HepG2 (cell line): ENCODE measurements around the gene PDP2. TPM values are rescaled to one million over a fixed set of nuclear protein-coding genes. Genes with fewer than 3 reads are reported as not detected.

ENCODE experiments used
- ATAC-seq: fragments of 200-7000 bp; cut with Tn5 transposase; 3 replicates; pipeline ENCODE4 v1.9.1; 2020; ENCODE audit warnings: mild to moderate bottlenecking, moderate library complexity
- BruUV-seq: library from RNA; stranded (reverse); fragments of 400-500 nt; replicated peaks from 2 replicates; lab custom pipeline; 2021; lab: Mats Ljungman, UMichigan
- CTCF ChIA-PET: fragments of 300-600 bp; formaldehyde crosslinking; extraction: SDS; loops from one replicate; lab custom pipeline; 2021; ENCODE audit warnings: low total read pairs, inconsistent platforms, low intra/inter-chr PET ratio; lab: Yijun Ruan, JAX
- POLR2A ChIA-PET: fragments of 350-600 bp; sonication (Branson Sonifier 250); formaldehyde crosslinking; loops from one replicate; lab custom pipeline; 2020; ENCODE audit warnings: antibody characterized with exemption, inconsistent platforms; lab: Yijun Ruan, JAX
- DNase-seq: peaks from one replicate; pipeline ENCODE4 v3.0.0-alpha.2; 2015; ENCODE audit warnings: low spot score
- FAIRE-seq: peaks from 3 replicates; lab custom pipeline; 2011; peaks lifted over from hg19 to GRCh38; lab: Jason Lieb, UNC
- H2AFZ ChIP-seq: one replicate; pipeline ENCODE4 v1.6.1; 2011; ENCODE audit warnings: low read length, inconsistent platforms
- H3K27ac ChIP-seq: fragments of 300-600 bp; 3 replicates; pipeline ENCODE4 v1.8.0; 2011; ENCODE audit warnings: mixed run types, mild to moderate bottlenecking, mixed read lengths, low read length, inconsistent platforms; ENCODE audit not compliant: insufficient read depth; ENCODE audit errors: extremely low read length
- H3K27me3 ChIP-seq, 2 experiments: fragments of 200-600 bp in 1 of 2; 2 replicates in 1 of 2; 3 replicates in 1 of 2; pipeline versions ENCODE4 v1.6.0 to v1.8.0; 2011; ENCODE audit warnings: low read length in 2 of 2, mild to moderate bottlenecking in 2 of 2, moderate library complexity in 2 of 2, inconsistent platforms in 1 of 2; ENCODE audit not compliant: insufficient read depth in 2 of 2, control insufficient read depth in 1 of 2
- H3K36me3 ChIP-seq, 2 experiments: fragments of 200-600 bp in 1 of 2; replicated peaks in 1 of 2; 2 replicates in 1 of 2; 3 replicates in 1 of 2; pipeline versions ENCODE4 v1.5.1 to v1.8.0; 2011; ENCODE audit warnings: low read length in 2 of 2, inconsistent platforms in 1 of 2; ENCODE audit not compliant: insufficient read depth in 2 of 2, control insufficient read depth in 1 of 2
- H3K4me1 ChIP-seq: 2 replicates; pipeline ENCODE4 v1.5.1; 2012; ENCODE audit warnings: low read length, inconsistent platforms; ENCODE audit not compliant: insufficient read depth
- H3K4me2 ChIP-seq: 2 replicates; pipeline ENCODE4 v1.6.0; 2011; ENCODE audit warnings: low read depth, low read length, inconsistent platforms
- H3K4me3 ChIP-seq, 3 experiments: fragments of 200-600 bp in 1 of 3; sonication (generic), shearing (Covaris generic) in 1 of 3; replicated peaks in 1 of 3; 2 replicates each; pipeline ENCODE4 v1.5.1; 2011 to 2016; ENCODE audit warnings: low read length in 3 of 3, inconsistent platforms in 2 of 3, low read depth in 2 of 3, mild to moderate bottlenecking in 2 of 3, control low read depth in 1 of 3, mixed read lengths in 1 of 3; ENCODE audit not compliant: insufficient read depth in 1 of 3
- H3K79me2 ChIP-seq: one replicate; pipeline ENCODE4 v1.6.1; 2011; ENCODE audit warnings: low read length, inconsistent platforms; ENCODE audit not compliant: insufficient read depth
- H3K9ac ChIP-seq: 2 replicates; pipeline ENCODE4 v1.6.0; 2011; ENCODE audit warnings: mild to moderate bottlenecking, low read depth, low read length, inconsistent platforms; ENCODE audit not compliant: insufficient read depth
- H3K9me3 ChIP-seq: 2 replicates; pipeline ENCODE4 v1.5.1; 2012; ENCODE audit warnings: mild to moderate bottlenecking, low read length
- H4K20me1 ChIP-seq: 2 replicates; pipeline ENCODE4 v1.6.0; 2011; ENCODE audit warnings: inconsistent platforms, mild to moderate bottlenecking, low read length, moderate library complexity; ENCODE audit not compliant: insufficient read depth
- BRF2 ChIP-seq: sonication (generic); formaldehyde crosslinking; IDR thresholded peaks from 2 replicates; pipeline ENCODE4 v1.8.1; 2022; ENCODE audit warnings: mild to moderate bottlenecking, missing genetic modification reagents
- EHMT2 ChIP-seq: fragments of 200-600 bp; sonication (generic); IDR thresholded peaks from 2 replicates; pipeline ENCODE4 v1.7.0; 2017; ENCODE audit warnings: antibody characterized with exemption, low read depth, low read length, borderline replicate concordance
- HMG20A ChIP-seq: IDR thresholded peaks from 2 replicates; pipeline ENCODE4 v1.6.1; 2016; ENCODE audit warnings: borderline replicate concordance
- HMGA1 ChIP-seq: sonication (generic); formaldehyde crosslinking; conservative IDR thresholded peaks from 2 replicates; pipeline ENCODE4 v1.4.0; 2020; ENCODE audit warnings: missing genetic modification reagents
- HNF1B ChIP-seq: sonication (generic); formaldehyde crosslinking; IDR thresholded peaks from 2 replicates; pipeline ENCODE4 v1.5.1; 2020; ENCODE audit warnings: mild to moderate bottlenecking, moderate library complexity, missing genetic modification reagents
- IRF9 ChIP-seq: sonication (generic); formaldehyde crosslinking; IDR thresholded peaks from 2 replicates; pipeline ENCODE4 v1.8.0; 2022; ENCODE audit warnings: missing genetic modification reagents, mild to moderate bottlenecking, borderline replicate concordance
- MIER3 ChIP-seq: IDR thresholded peaks from 2 replicates; pipeline ENCODE4 v1.6.1; 2016; ENCODE audit warnings: missing compliant biosample characterization, borderline replicate concordance
- RELA ChIP-seq: sonication (generic); formaldehyde crosslinking; IDR thresholded peaks from 2 replicates; pipeline ENCODE4 v1.4.0; 2020; ENCODE audit warnings: missing genetic modification reagents
- SMC3 ChIP-seq: IDR thresholded peaks from 2 replicates; pipeline ENCODE4 v1.6.1; 2011; ENCODE audit warnings: low read length, improper control_type of control experiment
- SUZ12 ChIP-seq: fragments of 150-350 bp; IDR thresholded peaks from 2 replicates; pipeline ENCODE4 v1.6.1; 2014; ENCODE audit warnings: low read depth, low read length
- TRAFD1 ChIP-seq: sonication (generic); formaldehyde crosslinking; IDR thresholded peaks from 2 replicates; pipeline ENCODE4 v1.5.1; 2020; ENCODE audit warnings: missing genetic modification reagents, mild to moderate bottlenecking, borderline replicate concordance
- ZBTB38 ChIP-seq: sonication (generic); formaldehyde crosslinking; IDR thresholded peaks from 2 replicates; pipeline ENCODE4 v1.5.1; 2020; ENCODE audit warnings: mild to moderate bottlenecking, missing genetic modification reagents
- ZNF263 ChIP-seq: sonication (generic); formaldehyde crosslinking; IDR thresholded peaks from 2 replicates; pipeline ENCODE4 v1.4.0; 2020; ENCODE audit warnings: missing genetic modification reagents
- ZNF512B ChIP-seq: sonication (generic); formaldehyde crosslinking; IDR thresholded peaks from 2 replicates; pipeline ENCODE4 v1.5.1; 2020; ENCODE audit warnings: missing genetic modification reagents, mild to moderate bottlenecking, borderline replicate concordance
- WGBS: methylation state at CpG from one replicate; pipeline ENCODE4 v1.1.6; 2017; ENCODE audit warnings: low lambda C conversion rate; 5-methylcytosine and 5-hydroxymethylcytosine counted together
- in situ Hi-C: cut with HindIII; loops from 2 replicates; pipeline ENCODE4 v1.10.0; 2017; ENCODE audit warnings: low pct_unique_long_range_greater_than_20kb; ENCODE audit not compliant: extremely low pct_ligation_motif_present
- intact Hi-C: fragments of 100-400 bp; cut with micrococcal nuclease; formaldehyde crosslinking; loops from one replicate; pipeline ENCODE4 v1.10.0; 2022; ENCODE audit not compliant: unreplicated experiment
- polyA plus RNA-seq, 8 experiments: library from polyadenylated mRNA; depleted of rRNA in 3 of 8; stranded (reverse) in 7 of 8; unstranded in 1 of 8; fragments of >200 nt; fragmentation: Illumina TruSeq in 4 of 8; extraction: Trizol in 4 of 8; gene quantifications; 2 replicates each; pipeline versions ENCODE4 v1.2.1 to v1.2.3, GENCODE V29; 2011 to 2016; ENCODE audit warnings: low read depth in 4 of 8, missing spikeins in 1 of 8, mixed read lengths in 1 of 8; ENCODE audit not compliant: insufficient read depth in 1 of 8
- total RNA-seq, 5 experiments: library from RNA; depleted of rRNA; stranded (reverse); fragments of >200 nt; fragmentation: Illumina TruSeq; extraction: Trizol; gene quantifications; 2 replicates each; pipeline ENCODE4 v1.2.3, GENCODE V29; 2016; ENCODE audit warnings: low read depth in 1 of 5

The PDP2 gene
- total and polyA plus RNA-seq, 2 of the 13 experiments (the other 11 are each of a cell fraction or from before 2014, with no cell fraction given) = 12.8 to 15.8 TPM

GRCh38 chr16:66906916-66907836 lies 26.9 kb downstream of the PDP2 start:
- H3K36me3 ChIP-seq = no peaks in the 10 kb centered on the region
- H4K20me1 ChIP-seq = no peaks in the 10 kb centered on the region
- ATAC-seq (peak; percentile 3; the same call in 1 of the 3 replicates), FAIRE-seq (no peak), DNase-seq (no peak)
- intact Hi-C loops = no loop called here
- H3K4me2 ChIP-seq = peak overlapping the region; percentile 82
- H3K27ac ChIP-seq = no peak overlapping the region
- no peaks in the 10 kb centered on the region; a peak in 1 of 5 replicates for H3K27me3 ChIP-seq
- no peaks in the 10 kb centered on the region for H3K9me3 ChIP-seq
- ChIA-PET POLR2A (interaction anchor here (3.5 to 10.3 kb wide), 2 partner anchors 12 to 27 kb away, joined by 30 to 86 read pairs; partner anchors contain the start of genes CDH16 and PDP2), CTCF (no interaction called here)
- H3K4me1 ChIP-seq = peaks cover 73% of the 10 kb centered on the region
- H3K9ac ChIP-seq = peak overlapping the region; percentile 2; the same call in 1 of the 2 replicates
- no peaks in the 10 kb centered on the region for H3K79me2 ChIP-seq
- no peak overlapping the region for H3K4me3 ChIP-seq
- WGBS = 18% methylated on average over 3 of the region's 7 CpGs
- no TSS peak for BruUV-seq
- H2AFZ ChIP-seq = no peak overlapping the region
- in situ Hi-C loops = no loop called here
- TF ChIP-seq ZNF263 (CRISPR knock-in tag) (no peak), ZNF512B (no peak), TRAFD1 (no peak), SMC3 (no peak), SUZ12 (no peak), IRF9 (CRISPR knock-in tag) (0 out of 2 replicates have a peak, but pooled peaks have one; percentile 36), BRF2 (CRISPR knock-in tag) (no peak), HMGA1 (CRISPR knock-in tag) (no peak), HMG20A (CRISPR knock-in tag) (0 out of 2 replicates have a peak, but pooled peaks have one; percentile 35), MIER3 (no peak), EHMT2 (no peak), HNF1B (no peak), ZBTB38 (CRISPR knock-in tag) (peak; percentile 16; the same call in 1 of the 2 replicates), RELA (CRISPR knock-in tag) (no peak)
